ENCODE measurements around the gene IL17D. TPM values are rescaled to one million over a fixed set of nuclear protein-coding genes. Genes with fewer than 3 reads are reported as not detected.

Gene IL17D
- total RNA-seq, 1 experiment from 2014 or later = 0.59 TPM

- Mint-ChIP-seq H3K4me1 (peaks cover 18% of the 10 kb centered on the region), H3K4me3 (peak overlapping the region; percentile 68), H3K36me3 (no peaks in the 10 kb centered on the region), H3K9me3 (no peaks in the 10 kb centered on the region), H3K27ac (no peak overlapping the region), H3K27me3 (ENCODE audit: low read depth) (peaks cover 8% of the 10 kb centered on the region)
- DNase-seq (ENCODE audit: low spot score) (peak; percentile 62), ATAC-seq (peak; percentile 71)
- ChIA-PET CTCF (interaction anchor here (0.6 to 3.0 kb wide), 15 partner anchors 8 to 524 kb away, joined by 3 to 21 read pairs (median 4); partner anchors contain the start of genes EEF1AKMT1 and IL17D), POLR2A (no interaction called here)
- peak; percentile 50; the same call in 1 of the 2 replicates for TF ChIP-seq ZNF423 (CRISPR knock-in tag; IDR thresholded peaks at IDR 0.05)
- 0 out of 2 replicates have a peak, but pooled peaks have one; percentile 66 for TF ChIP-seq TCF7 (CRISPR knock-in tag; IDR thresholded peaks at IDR 0.05; ENCODE audit: low read depth)
- no peak for TF ChIP-seq SP1 (CRISPR knock-in tag; conservative IDR thresholded peaks at IDR 0.05)
- TF ChIP-seq ZBTB43 (CRISPR knock-in tag; IDR thresholded peaks at IDR 0.05) = peak; percentile 72; the same call in 1 of the 2 replicates
- no peak for TF ChIP-seq ZNF671 (CRISPR knock-in tag; IDR thresholded peaks at IDR 0.05)
- no peak for TF ChIP-seq ARID4B (CRISPR knock-in tag; IDR thresholded peaks at IDR 0.05; ENCODE audit: borderline replicate concordance)
- no peak for TF ChIP-seq ESRRA (CRISPR knock-in tag; IDR thresholded peaks at IDR 0.05; ENCODE audit: borderline replicate concordance)
- no peak for TF ChIP-seq FOXJ3 (CRISPR knock-in tag; IDR thresholded peaks at IDR 0.05; ENCODE audit: borderline replicate concordance)
- no peak for TF ChIP-seq SMAD4 (CRISPR knock-in tag; IDR thresholded peaks at IDR 0.05)
- TF ChIP-seq ETV6 (CRISPR knock-in tag; IDR thresholded peaks at IDR 0.05) = no peak
- TF ChIP-seq ZNF138 (CRISPR knock-in tag; conservative IDR thresholded peaks at IDR 0.05) = no peak
- TF ChIP-seq ELF4 (CRISPR knock-in tag; IDR thresholded peaks at IDR 0.05; ENCODE audit: low read depth) = no peak
- 0 out of 2 replicates have a peak, but pooled peaks have one; percentile 30 for TF ChIP-seq JUN (CRISPR knock-in tag; IDR thresholded peaks at IDR 0.05)
- TF ChIP-seq ZBTB21 (CRISPR knock-in tag; IDR thresholded peaks at IDR 0.05; ENCODE audit: borderline replicate concordance) = peak; percentile 83; the same call in 1 of the 2 replicates
- no peak for TF ChIP-seq STAT6 (CRISPR knock-in tag; conservative IDR thresholded peaks at IDR 0.05; ENCODE audit: low read depth)
- no peak for TF ChIP-seq ZNF219 (CRISPR knock-in tag; IDR thresholded peaks at IDR 0.05; ENCODE audit: borderline replicate concordance)
- TF ChIP-seq CTCF (IDR thresholded peaks at IDR 0.05) = no peak
- TF ChIP-seq PREB (CRISPR knock-in tag; IDR thresholded peaks at IDR 0.05; ENCODE audit: borderline replicate concordance) = no peak
- no peak for TF ChIP-seq ATF3 (CRISPR knock-in tag; conservative IDR thresholded peaks at IDR 0.05)
- TF ChIP-seq MAX (CRISPR knock-in tag; IDR thresholded peaks at IDR 0.05) = peak; percentile 65; the same call in 1 of the 2 replicates
- 0 out of 2 replicates have a peak, but pooled peaks have one; percentile 59 for TF ChIP-seq CREB1 (CRISPR knock-in tag; IDR thresholded peaks at IDR 0.05)
- TF ChIP-seq FOXP1 (CRISPR knock-in tag; IDR thresholded peaks at IDR 0.05; ENCODE audit: borderline replicate concordance) = peak; percentile 64; the same call in 1 of the 2 replicates
- TF ChIP-seq E2F5 (CRISPR knock-in tag; IDR thresholded peaks at IDR 0.05) = 0 out of 2 replicates have a peak, but pooled peaks have one; percentile 27
Measured at GRCh38 chr13:20721454-20722357, 18.2 kb downstream of the IL17D start.
